ENCODE measurements around the gene NCKAP5L.
"Not testable (repeated sequence)": the region's sequence is repeated elsewhere in the genome, so short reads cannot be mapped to it uniquely, and the experiment has no call there.

The NCKAP5L gene

DNA sequence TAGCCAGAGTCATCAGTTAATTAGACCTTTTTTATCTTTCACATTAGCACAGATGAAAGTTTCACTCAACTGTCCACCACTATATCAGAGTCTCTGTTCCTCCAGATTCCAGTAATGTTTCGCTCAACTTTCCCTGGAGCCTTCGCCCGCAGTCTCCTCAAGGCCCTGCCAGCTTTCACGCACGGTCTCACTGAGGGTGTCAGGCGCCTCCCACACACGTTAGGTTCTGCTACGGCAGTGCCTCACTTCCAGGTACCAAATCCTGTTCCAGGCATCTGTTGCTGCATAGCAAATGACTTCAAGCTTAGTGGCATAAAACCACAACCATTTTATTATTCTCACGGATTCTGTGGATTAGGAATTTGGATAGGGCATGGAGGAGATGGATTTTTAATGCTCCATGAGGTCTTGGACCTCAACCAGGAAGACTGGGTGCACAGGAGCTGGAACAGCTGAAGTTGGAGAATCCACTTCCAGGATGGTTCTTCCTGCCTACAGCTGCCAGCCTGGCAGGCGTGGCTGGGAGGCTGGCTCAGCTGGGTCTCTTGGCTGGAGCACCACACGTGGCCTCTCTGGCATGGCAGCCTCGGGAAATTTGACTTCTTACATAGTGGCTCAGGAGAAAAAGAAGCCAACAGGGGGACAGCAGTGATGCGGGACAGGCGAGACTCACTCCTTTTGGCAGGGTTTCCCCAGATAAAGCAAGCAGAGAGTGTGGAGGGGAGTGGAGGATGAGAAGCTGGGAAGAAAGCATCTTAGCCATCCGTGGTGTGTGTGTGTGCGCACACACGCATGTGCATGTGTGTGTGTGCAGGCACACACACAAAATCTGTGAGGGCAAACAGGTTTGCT lies 36.0 kb upstream of the NCKAP5L start:
- DNase-seq, result no peak

DNA sequence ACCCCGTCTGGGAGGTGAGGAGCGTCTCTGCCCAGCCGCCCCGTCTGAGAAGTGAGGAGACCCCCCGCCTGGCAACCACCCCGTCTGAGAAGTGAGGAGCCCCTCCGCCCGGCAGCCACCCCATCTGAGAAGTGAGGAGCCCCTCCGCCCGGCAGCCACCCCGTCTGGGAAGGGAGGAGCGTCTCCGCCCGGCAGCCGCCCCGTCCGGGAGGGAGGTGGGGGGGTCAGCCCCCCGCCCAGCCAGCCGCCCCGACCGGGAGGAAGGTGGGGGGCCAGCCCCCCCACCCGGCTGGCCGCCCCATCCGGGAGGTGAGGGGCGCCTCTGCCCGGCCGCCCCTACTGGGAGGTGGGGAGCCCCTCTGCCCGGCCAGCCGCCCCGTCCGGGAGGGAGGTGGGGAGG lies 32.7 kb upstream of the NCKAP5L start:
- not testable (repeated sequence) for DNase-seq

DNA sequence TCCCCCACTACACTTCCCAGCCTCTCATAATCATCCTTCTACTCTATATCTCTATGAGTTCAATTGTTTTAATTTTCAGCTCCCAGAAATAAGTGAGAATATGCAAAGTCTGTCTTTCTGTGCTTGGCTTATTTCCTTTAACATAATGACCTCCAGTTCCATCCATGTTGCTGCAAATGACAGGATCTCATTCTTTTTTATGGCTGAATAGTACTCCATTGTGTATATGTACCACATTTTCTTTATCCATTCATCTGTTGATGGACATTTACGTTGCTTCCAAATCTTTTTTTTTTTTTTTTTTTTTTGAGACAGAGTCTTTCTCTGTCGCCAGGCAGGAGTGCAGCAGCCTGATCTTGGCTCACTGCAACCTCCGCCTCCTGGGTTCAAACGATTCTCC lies 27.7 kb upstream of the NCKAP5L start:
- DNase-seq, result not testable (repeated sequence)

DNA sequence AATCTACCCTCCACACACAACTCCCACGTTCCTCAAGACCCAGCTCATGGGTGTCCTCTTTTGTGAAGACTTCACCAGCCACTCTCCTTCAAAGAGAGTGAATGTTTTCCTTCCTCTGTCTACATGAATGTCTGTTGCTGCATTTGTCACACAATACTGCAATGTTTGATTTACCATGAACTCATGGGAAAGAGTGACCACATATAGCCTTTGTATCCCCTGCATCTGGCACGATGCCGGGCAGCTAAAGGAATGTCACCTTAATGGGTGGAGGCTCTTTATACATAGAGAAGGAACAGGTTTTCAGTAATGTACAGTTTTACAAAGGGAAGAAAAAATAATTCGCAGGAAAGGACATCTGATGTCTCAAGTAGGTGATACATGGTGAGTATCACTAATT lies 26.8 kb upstream of the NCKAP5L start:
- DNase-seq, result no peak

DNA sequence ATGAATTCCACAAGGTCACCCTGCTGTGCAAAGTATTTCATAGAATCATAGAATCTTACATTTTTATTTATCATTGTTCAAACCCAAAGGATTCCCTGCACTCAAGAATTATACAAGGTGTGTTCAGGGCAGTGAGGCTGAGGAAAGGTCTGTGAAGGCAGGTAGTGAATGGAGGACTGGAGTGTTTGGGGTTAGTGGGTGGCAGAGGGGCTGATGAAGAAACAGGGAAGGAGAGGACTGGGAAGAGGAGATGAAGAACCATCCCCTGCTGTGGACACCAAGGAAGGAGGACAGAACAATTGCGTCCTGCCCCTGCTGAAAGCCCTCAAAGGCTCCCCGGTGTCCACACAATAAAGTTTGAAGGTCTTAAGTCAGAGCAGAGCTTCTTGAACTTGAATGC lies 25.5 kb upstream of the NCKAP5L start:
- DNase-seq, result no peak

- no peak for DNase-seq
These were observed 18.9 kb upstream of the NCKAP5L start for GRCh38 chr12:49847161-49847560.

GRCh38 chr12:49846032-49846431 lies 17.8 kb upstream of the NCKAP5L start:
- DNase-seq, result no peak

GRCh38 chr12:49843876-49844437 lies 15.7 kb upstream of the NCKAP5L start:
- DNase-seq, result no peak

DNA sequence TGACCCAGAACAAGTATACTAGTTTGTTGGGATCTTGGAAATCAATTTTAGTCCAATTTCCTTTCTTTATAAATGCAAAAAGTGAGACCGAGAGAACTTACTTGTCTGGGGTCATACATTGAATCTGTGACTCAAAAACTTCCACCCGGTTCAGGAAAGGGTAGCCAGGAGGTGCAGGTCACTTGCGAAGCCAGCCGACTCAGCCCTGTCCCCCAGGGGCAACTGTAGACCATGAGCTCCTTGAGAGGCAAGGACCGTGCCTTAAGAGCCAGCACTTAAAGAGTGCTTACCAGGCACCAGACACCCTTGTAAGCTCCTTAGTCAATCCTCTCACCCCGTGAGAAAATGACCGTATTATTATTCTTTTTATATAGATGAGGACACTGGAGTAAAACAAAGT lies 15.2 kb upstream of the NCKAP5L start:
- no peak for DNase-seq

GRCh38 chr12:49842519-49843352 lies 14.5 kb upstream of the NCKAP5L start, which contains the start of gene BCDIN3D:
Gene BCDIN3D (minus strand): TSS chr12:49843106. CDS start chr12:49843087, 19 bp downstream.
- peak; percentile 92 for DNase-seq

GRCh38 chr12:49838973-49839633 lies 10.9 kb upstream of the NCKAP5L start:
- peak; percentile 61 for DNase-seq

- DNase-seq, result no peak
These were observed 4.7 kb upstream of the NCKAP5L start for GRCh38 chr12:49832836-49833421.

DNA sequence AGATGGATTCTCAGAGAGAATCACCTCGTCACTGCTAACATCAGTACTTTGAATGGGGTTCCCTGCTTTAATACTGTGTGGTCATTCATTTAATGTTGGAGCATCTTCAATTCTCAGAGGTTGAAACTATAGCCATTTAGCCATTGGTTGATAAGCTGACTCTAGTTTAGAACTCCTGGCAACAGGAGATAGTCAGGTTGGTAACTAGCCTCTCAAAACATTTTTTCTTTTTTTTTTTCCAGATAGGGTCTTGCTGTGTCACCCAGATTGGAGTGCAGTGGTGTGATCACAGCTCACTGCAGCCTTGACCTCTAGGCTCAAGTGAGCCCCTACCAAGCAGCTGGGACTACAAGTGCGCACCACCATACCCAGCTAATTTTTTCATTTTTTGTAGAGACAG lies 3.5 kb upstream of the NCKAP5L start:
- DNase-seq, result no peak

DNA sequence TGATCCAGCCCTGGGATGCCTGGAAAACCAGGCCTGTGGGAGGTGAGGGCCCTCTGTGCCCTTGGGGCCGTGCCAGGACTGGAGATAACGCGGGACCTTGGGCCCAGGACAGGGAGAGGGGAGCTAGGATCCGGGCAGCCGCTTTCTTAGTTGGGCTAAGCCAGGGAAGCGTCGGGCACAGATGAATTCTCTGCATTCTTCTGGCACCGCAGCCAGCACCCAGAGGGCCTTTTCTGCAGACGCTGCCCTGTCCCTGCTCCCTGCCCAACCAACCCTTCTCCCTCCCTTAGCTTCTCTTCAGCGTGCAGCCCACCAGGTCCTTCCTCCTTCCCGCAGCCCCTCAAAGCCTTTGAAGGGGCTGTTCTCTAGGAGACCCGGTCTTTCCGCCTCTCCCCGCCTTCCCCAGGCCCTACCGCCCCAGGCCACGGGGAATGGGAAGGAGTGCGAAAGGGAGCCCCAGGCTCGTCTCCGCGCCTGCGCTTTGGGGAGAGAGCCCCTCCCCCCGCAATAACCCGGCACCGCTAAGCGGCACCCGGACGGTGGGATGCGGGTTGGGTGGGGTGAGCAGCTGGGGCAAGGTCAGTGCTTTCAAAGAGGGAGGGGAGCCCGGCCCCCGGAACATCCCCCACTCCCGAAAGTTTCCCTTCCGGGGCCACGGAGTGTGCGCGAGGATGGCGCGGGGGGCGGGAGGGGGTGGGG lies 663 bp downstream of the NCKAP5L start:
- peak; percentile 59 for DNase-seq

DNA sequence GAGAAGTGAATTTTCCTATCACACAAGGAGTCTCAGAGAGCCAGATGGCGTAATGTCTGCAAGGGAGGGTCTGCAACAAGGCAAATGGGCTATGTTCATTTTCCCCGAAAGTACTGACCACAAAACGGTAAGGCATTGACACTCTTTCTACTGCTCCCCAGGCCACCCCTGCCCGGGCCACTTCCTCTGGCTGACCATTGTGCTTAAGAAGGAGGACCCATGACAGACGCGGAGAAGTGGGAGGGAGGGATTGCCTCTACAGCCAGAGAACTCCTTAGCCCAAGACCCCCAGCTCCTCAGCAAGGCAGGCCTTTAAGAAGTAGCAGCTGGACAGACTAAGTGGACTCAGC lies 1.2 kb downstream of the NCKAP5L start:
- no peak for DNase-seq

DNA sequence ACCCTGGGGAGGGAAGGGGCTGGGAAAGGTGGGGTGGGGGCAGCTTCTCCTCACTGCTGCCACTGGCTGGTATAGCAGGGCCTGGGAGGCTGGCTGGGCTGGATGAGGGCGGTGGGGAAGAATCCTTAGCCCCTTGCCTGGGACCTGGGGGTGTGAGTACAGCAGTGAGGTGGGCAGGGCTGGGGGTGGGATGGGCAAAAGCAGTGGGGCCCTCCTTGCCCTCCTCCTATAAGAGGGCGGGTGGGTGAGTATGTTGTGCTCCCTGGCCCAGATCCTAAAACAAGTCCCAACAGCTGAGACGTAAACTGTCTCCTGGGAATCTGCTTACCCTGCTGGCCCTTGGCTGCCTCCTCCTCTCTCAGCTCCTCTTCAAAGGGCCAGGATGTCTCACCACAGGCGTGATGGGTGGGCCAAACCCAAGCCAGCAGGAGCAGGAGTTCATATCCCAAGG lies 2.2 kb downstream of the NCKAP5L start:
- no peak for DNase-seq

- peak; percentile 5 for DNase-seq
These were observed 2.7 kb downstream of the NCKAP5L start for GRCh38 chr12:49825360-49825970.

- DNase-seq, result peak; percentile 12
These were observed 3.3 kb downstream of the NCKAP5L start for GRCh38 chr12:49824895-49825294.

- DNase-seq, result no peak
These were observed 3.8 kb downstream of the NCKAP5L start for GRCh38 chr12:49824416-49824815.

- no peak for DNase-seq
These were observed 4.3 kb downstream of the NCKAP5L start for GRCh38 chr12:49823951-49824350.

DNA sequence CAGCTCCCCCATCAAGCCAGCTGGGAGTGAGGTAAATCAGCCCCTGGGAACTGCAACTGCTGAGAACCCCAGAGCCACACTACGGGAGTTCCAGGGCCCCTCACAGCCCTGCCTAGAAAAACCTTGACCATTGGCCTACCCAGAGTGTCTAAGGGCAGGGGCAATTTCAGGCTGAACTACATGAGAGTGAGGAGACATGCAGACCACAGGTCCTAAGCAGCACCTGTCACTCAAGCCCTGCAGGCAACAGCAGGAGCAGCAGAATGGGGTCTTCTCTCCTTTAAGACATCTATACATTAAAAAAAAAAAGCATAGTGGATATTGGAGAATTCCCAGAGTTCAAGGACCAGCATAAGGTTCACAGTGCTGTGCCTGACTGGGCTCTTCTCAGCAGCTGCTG lies 4.9 kb downstream of the NCKAP5L start:
- no peak for DNase-seq

Measured in CD4-positive, alpha-beta T cell treated with Interleukin-21 for 1 hour (primary cell).